Esophagus squamous epithelium (tissue), 4 donors: ENCODE results near the gene CARD6.
"Not testable (repeated sequence)": the region's sequence is repeated elsewhere in the genome, so short reads cannot be mapped to it uniquely, and the experiment has no call there.

ENCODE experiments used
- CTCF ChIP-seq, 6 experiments: fragments of 450-650 bp in 4 of 6; fragments of 200-600 bp in 2 of 6; sonication (generic) in 2 of 6; IDR thresholded peaks; one replicate each; pipeline ENCODE4 v1.5.1; 2016 to 2019; ENCODE audit warnings: antibody characterized with exemption in 6 of 6, mild to moderate bottlenecking in 4 of 6, moderate library complexity in 4 of 6
- POLR2A ChIP-seq, 4 donors: fragments of 450-650 bp; IDR thresholded peaks; one replicate each; pipeline ENCODE4 v1.6.1; 2017; ENCODE audit warnings: antibody characterized with exemption in 4 of 4, mild to moderate bottlenecking in 4 of 4, moderate library complexity in 3 of 4

DNA sequence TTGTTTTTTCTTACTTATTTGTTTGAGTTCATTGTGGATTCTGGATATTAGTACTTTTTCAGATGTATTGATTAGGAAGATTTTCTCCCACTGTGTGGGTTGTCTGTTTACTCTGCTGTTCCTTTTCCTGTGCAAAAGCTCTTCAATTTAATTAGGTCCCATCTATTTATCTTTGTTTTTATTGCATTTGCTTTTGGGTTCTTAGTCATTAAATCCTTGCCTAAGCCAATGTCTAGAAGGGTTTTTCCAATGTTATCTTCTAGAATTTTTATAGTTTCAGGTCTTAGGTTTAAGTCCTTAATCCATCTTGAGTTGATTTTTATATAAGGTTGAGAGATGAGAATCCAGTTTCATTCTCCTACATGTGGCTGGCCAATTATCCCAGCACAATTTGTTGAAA, 46.8 kb upstream of the CARD6 start:
- not testable (repeated sequence) for TF ChIP-seq POLR2A, CTCF (IDR thresholded peaks at IDR 0.05)
